Measurements from ENCODE around the gene OSBPL10. TPM values are rescaled to one million over a fixed set of nuclear protein-coding genes. Genes with fewer than 3 reads are reported as not detected.

Gene OSBPL10
- total RNA-seq, 2 donors from 2014 or later: 23.8 to 33.6 TPM

DNA sequence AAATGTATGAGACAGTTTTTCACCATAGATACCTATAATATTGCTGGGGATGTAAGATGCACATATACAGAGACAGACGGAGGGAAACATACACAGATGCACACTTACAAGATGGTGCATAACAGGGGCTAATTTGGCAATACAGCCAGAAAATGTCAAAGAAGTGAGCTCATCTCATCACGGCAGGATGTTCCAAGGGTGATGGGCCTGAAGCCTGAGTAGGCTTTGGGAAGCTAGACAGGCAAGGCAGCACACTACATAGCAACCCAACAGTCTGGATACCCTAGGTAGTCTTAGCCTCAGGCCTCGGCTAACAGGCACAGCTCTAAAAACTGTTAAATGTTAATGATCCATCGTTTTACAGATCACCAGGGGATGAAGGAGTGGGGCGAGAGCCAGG is 148.5 kb downstream of the OSBPL10 start:
- no peaks in the 10 kb centered on the region for H3K36me3 ChIP-seq (ENCODE audit: control insufficient read depth, insufficient read depth, low read length)
- no peak overlapping the region for H3K27ac ChIP-seq (ENCODE audit: low read depth, low read length)
- no peaks in the 10 kb centered on the region for H3K36me3 Mint-ChIP-seq (ENCODE audit: low read depth)
- no peak overlapping the region for H3K27ac Mint-ChIP-seq
- no peak for DNase-seq
- no peaks in the 10 kb centered on the region for H3K27me3 Mint-ChIP-seq (ENCODE audit: insufficient read depth)
- H3K4me3 Mint-ChIP-seq: no peak overlapping the region
- TF ChIP-seq, protein P1, sequence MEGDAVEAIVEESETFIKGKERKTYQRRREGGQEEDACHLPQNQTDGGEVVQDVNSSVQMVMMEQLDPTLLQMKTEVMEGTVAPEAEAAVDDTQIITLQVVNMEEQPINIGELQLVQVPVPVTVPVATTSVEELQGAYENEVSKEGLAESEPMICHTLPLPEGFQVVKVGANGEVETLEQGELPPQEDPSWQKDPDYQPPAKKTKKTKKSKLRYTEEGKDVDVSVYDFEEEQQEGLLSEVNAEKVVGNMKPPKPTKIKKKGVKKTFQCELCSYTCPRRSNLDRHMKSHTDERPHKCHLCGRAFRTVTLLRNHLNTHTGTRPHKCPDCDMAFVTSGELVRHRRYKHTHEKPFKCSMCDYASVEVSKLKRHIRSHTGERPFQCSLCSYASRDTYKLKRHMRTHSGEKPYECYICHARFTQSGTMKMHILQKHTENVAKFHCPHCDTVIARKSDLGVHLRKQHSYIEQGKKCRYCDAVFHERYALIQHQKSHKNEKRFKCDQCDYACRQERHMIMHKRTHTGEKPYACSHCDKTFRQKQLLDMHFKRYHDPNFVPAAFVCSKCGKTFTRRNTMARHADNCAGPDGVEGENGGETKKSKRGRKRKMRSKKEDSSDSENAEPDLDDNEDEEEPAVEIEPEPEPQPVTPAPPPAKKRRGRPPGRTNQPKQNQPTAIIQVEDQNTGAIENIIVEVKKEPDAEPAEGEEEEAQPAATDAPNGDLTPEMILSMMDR (conservative IDR thresholded peaks at IDR 0.05): no peak
- H3K4me1 Mint-ChIP-seq: peaks cover 14% of the 10 kb centered on the region
- 64 to 77% methylated on average over 2 to 5 of the region's 5 CpGs for WGBS, 2 experiments (ENCODE audit: insufficient coverage in 1 of 2, insufficient read length in 1 of 2)
- no peak overlapping the region for H3K4me3 ChIP-seq (ENCODE audit: low read length)
- H3K9me3 Mint-ChIP-seq: no peaks in the 10 kb centered on the region
- peaks cover 4% of the 10 kb centered on the region for H3K4me1 ChIP-seq (ENCODE audit: control insufficient read depth, insufficient read depth, low read length)
- H3K9me3 ChIP-seq (ENCODE audit: control insufficient read depth, low read length): no peaks in the 10 kb centered on the region
- H3K9ac ChIP-seq (ENCODE audit: extremely low read depth, low read length, poor library complexity, severe bottlenecking): no peak overlapping the region
- H3K27me3 ChIP-seq (ENCODE audit: control insufficient read depth, insufficient read depth, low read length, poor library complexity, severe bottlenecking): no peaks in the 10 kb centered on the region

DNA sequence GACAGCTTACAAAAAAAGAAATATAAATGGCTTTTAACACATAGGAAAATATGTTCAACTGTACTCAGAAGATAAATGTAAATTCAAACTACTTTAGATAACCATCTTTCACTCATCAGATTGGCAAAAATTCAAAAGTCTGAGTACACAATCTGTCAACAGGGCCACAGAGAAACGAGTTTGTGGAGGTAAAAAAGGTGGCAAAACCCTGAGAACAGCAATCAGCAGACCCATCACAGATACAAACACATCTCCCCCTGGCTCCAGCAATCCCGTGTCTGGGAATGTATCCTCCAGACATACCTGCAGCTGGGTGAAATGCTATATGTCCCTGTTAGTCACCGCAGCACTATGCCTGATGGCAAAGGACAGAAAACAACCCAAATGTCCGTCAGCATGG is 149.5 kb downstream of the OSBPL10 start:
- H3K4me3 Mint-ChIP-seq: no peak overlapping the region
- TF ChIP-seq, protein P1 (conservative IDR thresholded peaks at IDR 0.05): no peak
- H3K9ac ChIP-seq (ENCODE audit: extremely low read depth, low read length, poor library complexity, severe bottlenecking): no peak overlapping the region
- H3K4me3 ChIP-seq (ENCODE audit: low read length): no peak overlapping the region
- no peak overlapping the region for H3K27ac Mint-ChIP-seq
- H3K27ac ChIP-seq (ENCODE audit: low read depth, low read length): no peak overlapping the region
- no peaks in the 10 kb centered on the region for H3K36me3 Mint-ChIP-seq (ENCODE audit: low read depth)
- H3K36me3 ChIP-seq (ENCODE audit: control insufficient read depth, insufficient read depth, low read length): no peaks in the 10 kb centered on the region
- H3K9me3 ChIP-seq (ENCODE audit: control insufficient read depth, low read length): no peaks in the 10 kb centered on the region
- H3K4me1 Mint-ChIP-seq: peaks cover 9% of the 10 kb centered on the region
- no peak for DNase-seq
- no peaks in the 10 kb centered on the region for H3K27me3 Mint-ChIP-seq (ENCODE audit: insufficient read depth)
- peaks cover 4% of the 10 kb centered on the region for H3K4me1 ChIP-seq (ENCODE audit: control insufficient read depth, insufficient read depth, low read length)
- H3K27me3 ChIP-seq (ENCODE audit: control insufficient read depth, insufficient read depth, low read length, poor library complexity, severe bottlenecking): no peaks in the 10 kb centered on the region
- WGBS, 2 experiments (ENCODE audit: insufficient coverage in 1 of 2, insufficient read length in 1 of 2): 93 to 100% methylated on average over 1 to 4 of the region's 4 CpGs
- H3K9me3 Mint-ChIP-seq: no peaks in the 10 kb centered on the region

DNA sequence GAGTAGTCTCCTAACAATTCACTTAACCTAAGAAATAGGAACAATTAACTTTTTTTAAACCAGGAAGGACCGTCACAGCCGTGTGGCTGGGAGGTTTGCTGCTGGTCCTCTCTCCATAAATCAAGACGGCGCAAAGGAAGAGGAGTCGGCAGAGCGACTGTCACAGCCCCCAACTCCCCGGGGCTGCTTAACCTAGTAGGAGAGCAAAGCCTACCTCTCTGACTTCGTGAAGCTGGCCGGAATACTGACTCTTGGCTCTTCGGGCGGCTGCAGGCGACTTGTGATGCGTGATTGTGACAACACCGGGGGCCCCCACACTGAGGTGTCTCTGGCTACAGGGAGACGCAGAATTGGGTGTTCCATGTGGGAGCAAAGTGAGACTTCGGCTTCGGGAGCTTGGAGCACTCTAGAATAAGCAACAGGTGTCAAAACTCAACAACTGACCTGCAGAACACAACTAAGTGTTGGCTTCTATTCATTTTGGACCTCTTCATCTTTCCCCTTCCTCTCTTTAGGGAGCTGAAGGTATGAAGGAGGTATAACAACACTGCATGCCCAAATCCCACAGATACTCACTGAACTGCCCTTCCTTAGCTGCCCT is 151.1 kb downstream of the OSBPL10 start:
- WGBS, 2 experiments (ENCODE audit: insufficient coverage in 1 of 2, insufficient read length in 1 of 2): 96 to 97% methylated on average over 11 to 17 of the region's 17 CpGs
- no peak overlapping the region for H3K27ac Mint-ChIP-seq

More for the DNA sequence above, 151.1 kb downstream of the OSBPL10 start:
- no peaks in the 10 kb centered on the region for H3K9me3 Mint-ChIP-seq
- H3K36me3 Mint-ChIP-seq (ENCODE audit: low read depth): no peaks in the 10 kb centered on the region
- Histone ChIP-seq H3K9me3 (ENCODE audit: control insufficient read depth, low read length) (no peaks in the 10 kb centered on the region), H3K9ac (ENCODE audit: extremely low read depth, low read length, poor library complexity, severe bottlenecking) (no peak overlapping the region), H3K4me3 (ENCODE audit: low read length) (no peak overlapping the region), H3K36me3 (ENCODE audit: control insufficient read depth, insufficient read depth, low read length) (no peaks in the 10 kb centered on the region), H3K27ac (ENCODE audit: low read depth, low read length) (no peak overlapping the region), H3K4me1 (ENCODE audit: control insufficient read depth, insufficient read depth, low read length) (peaks cover 4% of the 10 kb centered on the region), H3K27me3 (ENCODE audit: control insufficient read depth, insufficient read depth, low read length, poor library complexity, severe bottlenecking) (no peaks in the 10 kb centered on the region)
- TF ChIP-seq, protein P1 (conservative IDR thresholded peaks at IDR 0.05): no peak
- no peaks in the 10 kb centered on the region for H3K27me3 Mint-ChIP-seq (ENCODE audit: insufficient read depth)
- no peak overlapping the region for H3K4me3 Mint-ChIP-seq
- DNase-seq: no peak
- H3K4me1 Mint-ChIP-seq: peaks cover 4% of the 10 kb centered on the region
